Measurements from ENCODE around the gene LLPH. TPM values are rescaled to one million over a fixed set of nuclear protein-coding genes. Genes with fewer than 3 reads are reported as not detected.

Gene LLPH
- total RNA-seq, 1 experiment from 2014 or later = 51.3 TPM

DNA sequence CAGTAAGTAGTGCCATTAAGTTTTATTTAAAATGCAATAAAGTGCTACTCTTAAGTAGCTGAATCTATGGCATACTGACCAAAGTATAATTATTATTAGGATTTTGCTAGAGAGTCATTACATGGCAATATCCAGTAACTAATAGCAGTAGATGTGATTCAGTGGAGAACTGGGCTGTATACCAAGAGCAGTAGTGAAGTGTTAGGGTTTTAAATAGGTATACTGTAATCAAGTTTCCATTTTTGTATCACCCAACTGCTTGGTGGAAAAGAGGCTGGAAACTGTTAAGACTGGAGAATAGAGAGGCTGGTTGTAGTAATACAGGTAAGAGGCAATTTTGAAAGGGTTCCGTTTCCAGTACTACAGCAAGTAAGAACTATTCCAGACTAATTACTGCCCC lies 13.3 kb upstream of the LLPH start:
- Histone ChIP-seq H3K4me1 (ENCODE audit: insufficient read depth, low read length, poor library complexity, severe bottlenecking) (peaks cover 11% of the 10 kb centered on the region), H3K4me3 (ENCODE audit: low read depth, low read length, poor library complexity, severe bottlenecking) (no peak overlapping the region), H3K36me3 (ENCODE audit: insufficient read depth, low read length, poor library complexity, severe bottlenecking) (peaks cover 32% of the 10 kb centered on the region), H3K27ac (ENCODE audit: low read depth, low read length, poor library complexity, severe bottlenecking) (no peak overlapping the region), H3K27me3 (replicated peaks; ENCODE audit: insufficient read depth, low read depth, low read length, poor library complexity) (no peaks in the 10 kb centered on the region), H3K9me3 (ENCODE audit: low read depth, low read length, poor library complexity, severe bottlenecking) (peaks cover 31% of the 10 kb centered on the region)
- TF ChIP-seq, protein P1, sequence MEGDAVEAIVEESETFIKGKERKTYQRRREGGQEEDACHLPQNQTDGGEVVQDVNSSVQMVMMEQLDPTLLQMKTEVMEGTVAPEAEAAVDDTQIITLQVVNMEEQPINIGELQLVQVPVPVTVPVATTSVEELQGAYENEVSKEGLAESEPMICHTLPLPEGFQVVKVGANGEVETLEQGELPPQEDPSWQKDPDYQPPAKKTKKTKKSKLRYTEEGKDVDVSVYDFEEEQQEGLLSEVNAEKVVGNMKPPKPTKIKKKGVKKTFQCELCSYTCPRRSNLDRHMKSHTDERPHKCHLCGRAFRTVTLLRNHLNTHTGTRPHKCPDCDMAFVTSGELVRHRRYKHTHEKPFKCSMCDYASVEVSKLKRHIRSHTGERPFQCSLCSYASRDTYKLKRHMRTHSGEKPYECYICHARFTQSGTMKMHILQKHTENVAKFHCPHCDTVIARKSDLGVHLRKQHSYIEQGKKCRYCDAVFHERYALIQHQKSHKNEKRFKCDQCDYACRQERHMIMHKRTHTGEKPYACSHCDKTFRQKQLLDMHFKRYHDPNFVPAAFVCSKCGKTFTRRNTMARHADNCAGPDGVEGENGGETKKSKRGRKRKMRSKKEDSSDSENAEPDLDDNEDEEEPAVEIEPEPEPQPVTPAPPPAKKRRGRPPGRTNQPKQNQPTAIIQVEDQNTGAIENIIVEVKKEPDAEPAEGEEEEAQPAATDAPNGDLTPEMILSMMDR (conservative IDR thresholded peaks at IDR 0.05; ENCODE audit: low read depth, low read length) = no peak
- TF ChIP-seq EZH2 (IDR thresholded peaks at IDR 0.05; ENCODE audit: borderline replicate concordance, low read depth, low read length, poor library complexity, severe bottlenecking) = no peak
- DNase-seq (ENCODE audit: low spot score) = no peak
- no TSS peak for BruUV-seq (replicated peaks)
- POLR2A ChIA-PET (ENCODE audit: low non-redundant PET) = no interaction called here
- intact Hi-C loops (cut with micrococcal nuclease; ENCODE audit: unreplicated experiment) = loop anchor here (2.0 to 10.0 kb wide), 2 partner anchors 263 to 551 kb away; no protein-coding TSS in a partner anchor
- CTCF ChIA-PET = no interaction called here

DNA sequence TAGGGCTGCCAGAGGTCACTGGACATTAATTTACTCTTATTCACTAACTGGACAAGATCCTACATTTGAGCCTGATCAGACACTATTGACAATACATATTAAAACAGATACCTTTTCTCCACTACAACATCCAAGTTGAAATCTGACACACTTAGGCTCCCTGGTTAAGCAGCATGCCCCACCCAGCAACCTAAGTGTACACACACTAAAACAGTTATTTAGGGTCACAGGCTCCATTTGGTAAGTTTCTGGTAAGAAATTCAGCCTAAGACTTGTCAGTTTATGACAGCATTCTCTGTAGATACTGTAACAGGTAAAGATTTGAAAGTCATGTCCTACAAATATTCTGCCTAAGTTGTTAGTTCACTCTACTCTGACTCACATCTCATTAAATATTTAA lies 12.3 kb upstream of the LLPH start:
- H3K36me3 ChIP-seq (ENCODE audit: insufficient read depth, low read length, poor library complexity, severe bottlenecking) = peaks cover 42% of the 10 kb centered on the region
- ChIA-PET POLR2A (ENCODE audit: low non-redundant PET) (no interaction called here), CTCF (no interaction called here)
- peaks cover 11% of the 10 kb centered on the region for H3K4me1 ChIP-seq (ENCODE audit: insufficient read depth, low read length, poor library complexity, severe bottlenecking)
- H3K27me3 ChIP-seq (replicated peaks; ENCODE audit: insufficient read depth, low read depth, low read length, poor library complexity) = no peaks in the 10 kb centered on the region
- no peak overlapping the region for H3K27ac ChIP-seq (ENCODE audit: low read depth, low read length, poor library complexity, severe bottlenecking)
- DNase-seq (ENCODE audit: low spot score) = no peak
- intact Hi-C loops (cut with micrococcal nuclease; ENCODE audit: unreplicated experiment) = loop anchor here (10.0 kb wide), 1 partner anchor 552 kb away; no protein-coding TSS in a partner anchor
- peaks cover 31% of the 10 kb centered on the region for H3K9me3 ChIP-seq (ENCODE audit: low read depth, low read length, poor library complexity, severe bottlenecking)
- H3K4me3 ChIP-seq (ENCODE audit: low read depth, low read length, poor library complexity, severe bottlenecking) = no peak overlapping the region
- BruUV-seq (replicated peaks) = no TSS peak
- TF ChIP-seq EZH2 (IDR thresholded peaks at IDR 0.05; ENCODE audit: borderline replicate concordance, low read depth, low read length, poor library complexity, severe bottlenecking) = no peak
- TF ChIP-seq, protein P1 (conservative IDR thresholded peaks at IDR 0.05; ENCODE audit: low read depth, low read length) = no peak

DNA sequence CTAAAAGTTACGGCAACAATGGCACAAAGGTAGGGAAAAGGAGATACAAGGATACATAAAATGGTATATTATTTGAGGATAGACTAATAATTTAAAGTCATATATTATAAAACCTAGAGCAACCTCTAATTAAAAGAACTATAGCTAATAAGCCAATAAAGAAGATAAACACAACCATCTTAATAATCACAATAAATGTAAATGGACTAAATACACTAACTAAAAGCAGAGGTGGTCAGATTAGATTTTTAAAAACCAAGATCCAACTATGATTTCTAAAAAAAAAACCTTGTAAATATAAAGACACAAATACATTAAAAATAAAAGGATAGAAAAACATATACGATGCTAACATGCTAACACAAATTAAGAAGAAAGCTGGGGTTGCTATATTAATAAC lies 10.7 kb upstream of the LLPH start:
- Histone ChIP-seq H3K36me3 (ENCODE audit: insufficient read depth, low read length, poor library complexity, severe bottlenecking) (peaks cover 57% of the 10 kb centered on the region), H3K27me3 (replicated peaks; ENCODE audit: insufficient read depth, low read depth, low read length, poor library complexity) (no peaks in the 10 kb centered on the region), H3K27ac (ENCODE audit: low read depth, low read length, poor library complexity, severe bottlenecking) (no peak overlapping the region), H3K4me3 (ENCODE audit: low read depth, low read length, poor library complexity, severe bottlenecking) (no peak overlapping the region), H3K4me1 (ENCODE audit: insufficient read depth, low read length, poor library complexity, severe bottlenecking) (peaks cover 11% of the 10 kb centered on the region), H3K9me3 (ENCODE audit: low read depth, low read length, poor library complexity, severe bottlenecking) (peaks cover 31% of the 10 kb centered on the region)
- BruUV-seq (replicated peaks) = no TSS peak
- CTCF ChIA-PET = no interaction called here
- intact Hi-C loops (cut with micrococcal nuclease; ENCODE audit: unreplicated experiment) = loop anchor here (10.0 kb wide), 1 partner anchor 554 kb away; no protein-coding TSS in a partner anchor
- no peak for TF ChIP-seq EZH2 (IDR thresholded peaks at IDR 0.05; ENCODE audit: borderline replicate concordance, low read depth, low read length, poor library complexity, severe bottlenecking)
- TF ChIP-seq, protein P1 (conservative IDR thresholded peaks at IDR 0.05; ENCODE audit: low read depth, low read length) = no peak
- DNase-seq (ENCODE audit: low spot score) = no peak
- POLR2A ChIA-PET (ENCODE audit: low non-redundant PET) = no interaction called here

All from A673 (cell line).